ENCODE data around the gene GSAP.
"Not testable (repeated sequence)": the region's sequence is repeated elsewhere in the genome, so short reads cannot be mapped to it uniquely, and the experiment has no call there.

Gene GSAP

DNA sequence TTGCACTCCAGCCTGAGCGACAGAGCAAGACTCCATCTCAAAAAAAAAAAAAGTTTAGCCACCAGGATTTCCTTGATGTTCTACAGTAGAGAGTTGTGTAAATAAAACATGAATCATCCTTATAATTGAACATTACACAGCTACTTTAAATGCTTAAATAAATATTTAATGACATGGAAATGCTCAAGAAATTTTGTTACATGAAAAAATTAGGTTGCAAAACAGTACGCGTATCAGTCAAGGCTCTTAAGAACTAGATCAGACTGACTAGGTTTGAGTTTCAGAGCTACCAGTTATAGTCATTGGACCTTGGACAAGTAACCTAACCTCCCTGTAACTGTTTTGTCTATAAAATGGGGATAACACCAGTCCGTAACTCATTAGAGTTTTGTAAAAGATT, 38.7 kb upstream of the GSAP start:
- FAIRE-seq: no peak
- TF ChIP-seq POLR2A (IDR thresholded peaks at IDR 0.05; ENCODE audit: low read depth, low read length) (no peak), POLR2AphosphoS5 (IDR thresholded peaks at IDR 0.05; ENCODE audit: low read depth, low read length) (no peak), TAF1 (IDR thresholded peaks at IDR 0.05; ENCODE audit: borderline replicate concordance, low read depth, low read length) (no peak)
- no peak for DNase-seq (ENCODE audit: insufficient read length)

DNA sequence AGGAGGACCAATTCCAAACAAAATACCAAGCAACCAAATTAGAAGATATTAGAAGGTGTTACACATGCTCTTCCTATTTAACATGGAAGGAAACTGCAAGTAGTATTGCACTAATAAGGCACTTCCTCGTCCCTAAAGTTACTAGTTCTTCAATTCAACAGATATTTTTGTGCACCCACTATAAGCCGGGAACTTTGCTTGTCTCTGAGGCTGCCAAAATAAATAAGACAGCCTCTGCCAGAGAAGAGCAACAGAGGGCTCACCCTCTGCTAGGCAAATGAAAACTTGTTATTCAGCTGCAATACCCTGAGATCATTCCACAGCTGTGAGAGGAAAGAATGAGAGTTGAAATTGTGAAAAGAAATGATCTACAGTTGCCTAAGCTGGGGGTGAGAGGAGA, 37.4 kb upstream of the GSAP start:
- TF ChIP-seq POLR2AphosphoS5 (IDR thresholded peaks at IDR 0.05; ENCODE audit: low read depth, low read length) (no peak), TAF1 (IDR thresholded peaks at IDR 0.05; ENCODE audit: borderline replicate concordance, low read depth, low read length) (no peak)
- DNase-seq (ENCODE audit: insufficient read length) (no peak), FAIRE-seq (no peak)

DNA sequence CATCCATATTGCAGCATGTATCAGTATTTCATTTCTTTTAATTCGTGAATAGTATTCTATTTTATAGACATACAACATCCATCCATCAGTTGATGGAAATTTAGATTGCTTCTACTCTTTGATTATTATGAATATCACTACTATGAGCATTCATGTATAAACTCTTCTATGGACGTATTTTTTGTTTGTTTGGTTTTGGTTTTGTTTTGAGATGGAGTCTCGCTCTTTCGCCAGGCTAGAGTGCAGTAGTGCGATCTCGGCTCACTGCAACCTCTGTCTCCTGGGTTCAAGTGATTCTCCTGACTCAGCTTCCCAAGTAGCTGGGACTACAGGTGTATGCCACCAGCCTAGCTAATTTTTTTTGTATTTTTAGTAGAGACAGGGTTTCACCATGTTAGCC, 35.8 kb upstream of the GSAP start:
- FAIRE-seq; DNase-seq (ENCODE audit: insufficient read length): not testable (repeated sequence)

- FAIRE-seq: no peak
- no peak for DNase-seq (ENCODE audit: insufficient read length)
- TF ChIP-seq POLR2A (IDR thresholded peaks at IDR 0.05; ENCODE audit: low read depth, low read length): no peak
- TF ChIP-seq TAF1 (IDR thresholded peaks at IDR 0.05; ENCODE audit: borderline replicate concordance, low read depth, low read length): no peak
- TF ChIP-seq POLR2AphosphoS5 (IDR thresholded peaks at IDR 0.05; ENCODE audit: low read depth, low read length): no peak
These were observed 34.5 kb upstream of the GSAP start for GRCh38 chr7:77450613-77451012.

DNA sequence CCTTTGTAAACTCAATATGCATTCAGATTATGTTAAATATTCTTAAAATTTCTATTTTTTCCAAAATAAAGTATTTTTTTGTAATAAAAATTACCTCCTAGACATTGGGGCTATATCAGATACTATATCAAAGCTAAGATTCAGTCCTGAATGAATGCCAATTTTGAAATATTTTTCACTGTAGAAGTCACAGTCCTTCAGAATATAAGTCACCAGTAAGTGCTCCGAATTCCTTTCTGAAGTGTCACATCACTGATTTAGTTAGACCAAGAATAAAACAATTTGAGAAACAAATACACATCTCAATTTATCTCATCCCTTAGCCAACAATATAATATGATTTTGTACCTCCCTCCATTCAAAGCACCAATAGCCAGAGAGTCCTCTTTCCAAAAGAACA, 33.9 kb upstream of the GSAP start:
- FAIRE-seq (no peak), DNase-seq (ENCODE audit: insufficient read length) (no peak)
- TF ChIP-seq POLR2AphosphoS5 (IDR thresholded peaks at IDR 0.05; ENCODE audit: low read depth, low read length): no peak
- TF ChIP-seq POLR2A (IDR thresholded peaks at IDR 0.05; ENCODE audit: low read depth, low read length): no peak
- TF ChIP-seq TAF1 (IDR thresholded peaks at IDR 0.05; ENCODE audit: borderline replicate concordance, low read depth, low read length): no peak

DNA sequence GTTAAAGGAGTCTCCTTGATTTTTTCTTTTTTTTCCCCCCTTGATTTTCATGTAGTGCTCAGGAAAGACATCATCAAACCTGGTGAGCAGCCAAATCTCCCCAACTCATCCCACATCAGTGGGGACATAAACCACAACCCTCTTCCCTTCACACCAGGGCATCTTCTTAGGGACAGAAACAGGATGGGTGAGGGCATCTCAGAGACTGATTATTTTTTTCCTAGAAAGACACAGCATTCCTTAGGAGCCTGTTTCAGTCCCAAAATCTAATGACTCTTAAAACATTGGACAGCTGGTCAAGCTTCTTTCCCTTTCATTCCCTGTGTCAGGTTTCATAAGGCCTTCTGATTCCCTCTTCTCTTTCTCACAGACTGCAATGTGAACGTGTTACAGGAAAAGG, 31.5 kb upstream of the GSAP start:
- TF ChIP-seq POLR2A (IDR thresholded peaks at IDR 0.05; ENCODE audit: low read depth, low read length): no peak
- no peak for TF ChIP-seq POLR2AphosphoS5 (IDR thresholded peaks at IDR 0.05; ENCODE audit: low read depth, low read length)
- no peak for TF ChIP-seq TAF1 (IDR thresholded peaks at IDR 0.05; ENCODE audit: borderline replicate concordance, low read depth, low read length)
- no peak for DNase-seq (ENCODE audit: insufficient read length)
- FAIRE-seq: no peak

DNA sequence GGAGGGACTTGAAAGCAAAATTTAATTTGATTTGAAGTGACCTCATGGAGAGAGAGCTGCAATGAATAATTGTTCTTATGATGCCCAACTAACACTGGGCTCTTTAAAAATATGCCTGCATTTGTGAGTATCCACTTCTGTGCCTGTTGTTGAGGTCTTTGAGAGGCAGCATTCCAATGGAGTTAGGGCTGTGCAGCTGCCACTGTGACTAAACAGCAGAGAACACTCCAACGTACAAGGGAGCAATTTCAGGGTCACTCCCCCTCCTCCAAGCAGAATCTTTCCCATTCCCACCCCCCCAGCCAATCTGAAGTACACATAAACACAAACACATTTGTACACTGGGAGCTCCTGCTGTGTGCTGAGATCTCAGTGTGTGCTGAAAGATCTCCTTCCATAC, 28.0 kb upstream of the GSAP start:
- no peak for TF ChIP-seq POLR2AphosphoS5 (IDR thresholded peaks at IDR 0.05; ENCODE audit: low read depth, low read length)
- TF ChIP-seq TAF1 (IDR thresholded peaks at IDR 0.05; ENCODE audit: borderline replicate concordance, low read depth, low read length): no peak
- no peak for TF ChIP-seq POLR2A (IDR thresholded peaks at IDR 0.05; ENCODE audit: low read depth, low read length)
- FAIRE-seq (no peak), DNase-seq (ENCODE audit: insufficient read length) (no peak)

- DNase-seq (ENCODE audit: insufficient read length) (no peak), FAIRE-seq (no peak)
- TF ChIP-seq POLR2A (IDR thresholded peaks at IDR 0.05; ENCODE audit: low read depth, low read length) (no peak), POLR2AphosphoS5 (IDR thresholded peaks at IDR 0.05; ENCODE audit: low read depth, low read length) (no peak), TAF1 (IDR thresholded peaks at IDR 0.05; ENCODE audit: borderline replicate concordance, low read depth, low read length) (no peak)
These were observed 26.9 kb upstream of the GSAP start for GRCh38 chr7:77443042-77443441.

DNA sequence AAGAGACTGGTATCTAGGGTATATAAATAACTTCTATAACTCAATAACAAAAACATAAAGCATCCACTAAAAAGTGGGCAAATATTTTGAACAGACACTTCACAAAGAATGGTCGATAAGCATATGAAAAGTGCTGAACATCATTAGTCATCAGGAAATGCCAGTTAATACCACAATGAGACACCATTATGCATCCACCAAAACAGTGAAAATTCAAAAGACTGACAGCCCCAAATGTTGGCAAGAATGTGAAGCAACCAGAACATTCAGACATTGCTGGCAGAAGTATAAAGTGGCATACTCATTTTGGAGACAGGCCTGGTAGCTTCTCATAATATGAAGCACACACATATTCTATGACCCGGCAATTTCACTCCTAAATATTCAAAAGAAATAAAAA, 26.5 kb upstream of the GSAP start:
- DNase-seq (ENCODE audit: insufficient read length) (no peak), FAIRE-seq (no peak)
- TF ChIP-seq POLR2AphosphoS5 (IDR thresholded peaks at IDR 0.05; ENCODE audit: low read depth, low read length): no peak
- no peak for TF ChIP-seq POLR2A (IDR thresholded peaks at IDR 0.05; ENCODE audit: low read depth, low read length)
- TF ChIP-seq TAF1 (IDR thresholded peaks at IDR 0.05; ENCODE audit: borderline replicate concordance, low read depth, low read length): no peak

GRCh38 chr7:77441046-77441445, 24.9 kb upstream of the GSAP start:
- no peak for FAIRE-seq
- no peak for DNase-seq (ENCODE audit: insufficient read length)
- TF ChIP-seq POLR2AphosphoS5 (IDR thresholded peaks at IDR 0.05; ENCODE audit: low read depth, low read length) (no peak), POLR2A (IDR thresholded peaks at IDR 0.05; ENCODE audit: low read depth, low read length) (no peak), TAF1 (IDR thresholded peaks at IDR 0.05; ENCODE audit: borderline replicate concordance, low read depth, low read length) (no peak)

- no peak for TF ChIP-seq POLR2A (IDR thresholded peaks at IDR 0.05; ENCODE audit: low read depth, low read length)
- no peak for FAIRE-seq
- no peak for DNase-seq (ENCODE audit: insufficient read length)
These were observed 23.4 kb upstream of the GSAP start for GRCh38 chr7:77439572-77439971.

DNA sequence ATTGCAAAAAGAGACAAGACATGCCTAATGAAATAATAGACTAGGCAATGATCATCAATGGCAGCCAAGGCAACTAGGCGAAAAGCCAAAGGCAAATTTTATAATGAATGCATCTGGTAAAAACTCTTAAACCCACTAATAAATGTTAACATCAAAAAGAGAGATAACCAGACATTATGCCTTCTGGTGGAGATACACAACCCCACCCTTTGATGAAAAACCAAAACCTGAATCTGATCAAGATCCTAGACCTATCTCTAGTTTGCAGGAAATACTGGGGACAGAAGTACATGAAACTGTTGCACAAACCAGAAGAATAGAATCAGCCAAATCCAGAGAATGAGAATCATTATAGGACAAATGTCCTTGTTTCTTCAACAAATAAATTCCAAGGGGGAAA, 22.0 kb upstream of the GSAP start:
- FAIRE-seq: no peak
- TF ChIP-seq TAF1 (IDR thresholded peaks at IDR 0.05; ENCODE audit: borderline replicate concordance, low read depth, low read length) (no peak), POLR2A (IDR thresholded peaks at IDR 0.05; ENCODE audit: low read depth, low read length) (no peak), POLR2AphosphoS5 (IDR thresholded peaks at IDR 0.05; ENCODE audit: low read depth, low read length) (no peak)
- no peak for DNase-seq (ENCODE audit: insufficient read length)

GRCh38 chr7:77434570-77435275, 18.6 kb upstream of the GSAP start:
- DNase-seq (ENCODE audit: insufficient read length): no peak
- no peak for FAIRE-seq
- TF ChIP-seq POLR2A (IDR thresholded peaks at IDR 0.05; ENCODE audit: low read depth, low read length) (no peak), POLR2AphosphoS5 (IDR thresholded peaks at IDR 0.05; ENCODE audit: low read depth, low read length) (no peak), TAF1 (IDR thresholded peaks at IDR 0.05; ENCODE audit: borderline replicate concordance, low read depth, low read length) (no peak)
